Measurements from ENCODE around the gene MYO18B. TPM values are rescaled to one million over a fixed set of nuclear protein-coding genes. Genes with fewer than 3 reads are reported as not detected.

The MYO18B gene
- polyA plus RNA-seq, 3 donors = not detected

DNA sequence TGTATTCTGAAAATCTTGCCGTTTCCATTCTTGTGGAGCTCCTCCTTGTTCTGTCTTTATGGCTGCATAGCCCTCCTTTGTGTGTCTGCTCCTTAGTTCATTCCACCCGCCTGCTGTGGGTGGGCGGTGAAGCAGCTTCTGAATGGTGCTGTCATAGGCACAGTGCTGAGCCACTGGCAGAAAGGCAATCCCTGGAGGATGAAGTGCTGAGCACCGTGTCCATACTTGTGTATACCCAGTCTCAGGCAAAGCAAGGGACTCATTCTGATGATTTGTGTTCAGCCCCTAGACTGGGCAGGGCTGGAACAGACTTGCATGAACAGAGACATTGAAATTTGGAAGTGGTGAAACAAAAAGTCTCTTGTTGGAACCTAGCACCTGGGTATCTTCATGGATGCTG, 134.9 kb downstream of the MYO18B start:
- H3K36me3 ChIP-seq (replicated peaks in 1 of 2; ENCODE audit: control insufficient read depth in 1 of 2, insufficient read depth in 2 of 2, low read length in 2 of 2) = no peaks in the 10 kb centered on the region
- DNase-seq = no peak
- WGBS (ENCODE audit: insufficient coverage) = 78% methylated on average over 4 of the region's 4 CpGs
- Mint-ChIP-seq H3K9me3 (peaks cover 0 to 3% (median 0%) of the 10 kb centered on the region in 7 donors), H3K36me3 (no peaks in the 10 kb centered on the region), H3K4me3 (no peak overlapping the region), H3K4me1 (no peaks in the 10 kb centered on the region), H3K27me3 (ENCODE audit: low read depth in 3 of 3) (peaks cover 4 to 7% (median 5%) of the 10 kb centered on the region in 3 donors), H3K27ac (no peak overlapping the region)
- H4K20me1 ChIP-seq (ENCODE audit: insufficient read depth, low read length) = no peaks in the 10 kb centered on the region
- H3K79me2 ChIP-seq (ENCODE audit: insufficient read depth, low read length) = no peaks in the 10 kb centered on the region
- H3K4me3 ChIP-seq (replicated peaks in 1 of 3; ENCODE audit: low read depth in 2 of 3, low read length in 3 of 3) = no peak overlapping the region
- H3K4me2 ChIP-seq (replicated peaks; ENCODE audit: extremely low read depth, low read length, poor library complexity, severe bottlenecking) = no peak overlapping the region
- no peaks in the 10 kb centered on the region for H3K27me3 ChIP-seq (ENCODE audit: control insufficient read depth in 2 of 2, insufficient read depth in 2 of 2, low read length in 2 of 2)
- no peaks in the 10 kb centered on the region for H3K4me1 ChIP-seq (ENCODE audit: control insufficient read depth in 1 of 2, insufficient read depth in 2 of 2, low read length in 2 of 2)
- no peak overlapping the region for H3K27ac ChIP-seq (ENCODE audit: low read depth in 1 of 2, low read length in 2 of 2)
- intact Hi-C loops (cut with micrococcal nuclease) = no loop called here
- H2AFZ ChIP-seq (ENCODE audit: insufficient read depth, low read depth, low read length, poor library complexity, severe bottlenecking) = no peak overlapping the region
- no peak overlapping the region for H3K9ac ChIP-seq (ENCODE audit: insufficient read depth, low read length, poor library complexity, severe bottlenecking)
- TF ChIP-seq, protein P1, sequence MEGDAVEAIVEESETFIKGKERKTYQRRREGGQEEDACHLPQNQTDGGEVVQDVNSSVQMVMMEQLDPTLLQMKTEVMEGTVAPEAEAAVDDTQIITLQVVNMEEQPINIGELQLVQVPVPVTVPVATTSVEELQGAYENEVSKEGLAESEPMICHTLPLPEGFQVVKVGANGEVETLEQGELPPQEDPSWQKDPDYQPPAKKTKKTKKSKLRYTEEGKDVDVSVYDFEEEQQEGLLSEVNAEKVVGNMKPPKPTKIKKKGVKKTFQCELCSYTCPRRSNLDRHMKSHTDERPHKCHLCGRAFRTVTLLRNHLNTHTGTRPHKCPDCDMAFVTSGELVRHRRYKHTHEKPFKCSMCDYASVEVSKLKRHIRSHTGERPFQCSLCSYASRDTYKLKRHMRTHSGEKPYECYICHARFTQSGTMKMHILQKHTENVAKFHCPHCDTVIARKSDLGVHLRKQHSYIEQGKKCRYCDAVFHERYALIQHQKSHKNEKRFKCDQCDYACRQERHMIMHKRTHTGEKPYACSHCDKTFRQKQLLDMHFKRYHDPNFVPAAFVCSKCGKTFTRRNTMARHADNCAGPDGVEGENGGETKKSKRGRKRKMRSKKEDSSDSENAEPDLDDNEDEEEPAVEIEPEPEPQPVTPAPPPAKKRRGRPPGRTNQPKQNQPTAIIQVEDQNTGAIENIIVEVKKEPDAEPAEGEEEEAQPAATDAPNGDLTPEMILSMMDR (IDR thresholded peaks at IDR 0.05) = no peak
- H3K9me3 ChIP-seq (replicated peaks in 1 of 2; ENCODE audit: control insufficient read depth in 1 of 2, insufficient read depth in 1 of 2, low read length in 2 of 2) = no peaks in the 10 kb centered on the region

DNA sequence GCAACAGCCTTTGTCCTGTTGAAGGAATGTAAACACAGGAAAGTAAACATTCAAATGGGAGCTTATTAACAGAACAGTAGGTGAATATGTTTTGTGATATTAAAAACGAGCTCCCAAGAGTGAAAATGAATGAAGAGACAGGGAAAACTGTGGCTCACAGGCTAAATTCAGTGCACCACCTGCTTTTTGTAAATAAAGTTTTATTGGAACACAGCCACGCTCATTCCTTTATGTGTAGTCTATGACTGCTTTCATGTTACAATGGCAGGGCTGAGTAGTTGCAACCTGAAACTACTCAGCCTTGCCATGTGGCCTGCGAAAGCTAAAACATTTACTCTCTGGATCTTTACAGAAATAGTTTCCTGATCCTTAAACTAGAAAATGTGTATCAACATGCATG, 136.9 kb downstream of the MYO18B start:
- no peaks in the 10 kb centered on the region for H3K36me3 Mint-ChIP-seq
- WGBS (ENCODE audit: insufficient coverage) = 81% methylated on average over 2 of the region's 3 CpGs
- TF ChIP-seq, protein P1 (IDR thresholded peaks at IDR 0.05) = no peak

More for the DNA sequence above, 136.9 kb downstream of the MYO18B start:
- no peak for DNase-seq
- Mint-ChIP-seq H3K4me3 (no peak overlapping the region), H3K27ac (no peak overlapping the region), H3K4me1 (no peaks in the 10 kb centered on the region), H3K27me3 (ENCODE audit: low read depth in 3 of 3) (peaks cover 7% of the 10 kb centered on the region in 3 donors), H3K9me3 (peaks cover 0 to 5% (median 0%) of the 10 kb centered on the region in 7 donors)
- H3K4me2 ChIP-seq (replicated peaks; ENCODE audit: extremely low read depth, low read length, poor library complexity, severe bottlenecking) = no peak overlapping the region
- no peak overlapping the region for H3K9ac ChIP-seq (ENCODE audit: insufficient read depth, low read length, poor library complexity, severe bottlenecking)
- intact Hi-C loops (cut with micrococcal nuclease) = no loop called here
- H3K4me1 ChIP-seq (ENCODE audit: control insufficient read depth in 1 of 2, insufficient read depth in 2 of 2, low read length in 2 of 2) = no peaks in the 10 kb centered on the region
- H3K9me3 ChIP-seq (replicated peaks in 1 of 2; ENCODE audit: control insufficient read depth in 1 of 2, insufficient read depth in 1 of 2, low read length in 2 of 2) = no peaks in the 10 kb centered on the region
- no peak overlapping the region for H2AFZ ChIP-seq (ENCODE audit: insufficient read depth, low read depth, low read length, poor library complexity, severe bottlenecking)
- H3K79me2 ChIP-seq (ENCODE audit: insufficient read depth, low read length) = no peaks in the 10 kb centered on the region
- H3K36me3 ChIP-seq (replicated peaks in 1 of 2; ENCODE audit: control insufficient read depth in 1 of 2, insufficient read depth in 2 of 2, low read length in 2 of 2) = no peaks in the 10 kb centered on the region
- H3K27me3 ChIP-seq (ENCODE audit: control insufficient read depth in 2 of 2, insufficient read depth in 2 of 2, low read length in 2 of 2) = no peaks in the 10 kb centered on the region
- H3K4me3 ChIP-seq (replicated peaks in 1 of 3; ENCODE audit: low read depth in 2 of 3, low read length in 3 of 3) = no peak overlapping the region
- no peaks in the 10 kb centered on the region for H4K20me1 ChIP-seq (ENCODE audit: insufficient read depth, low read length)
- no peak overlapping the region for H3K27ac ChIP-seq (ENCODE audit: low read depth in 1 of 2, low read length in 2 of 2)
